Measurements from ENCODE around the gene ZNF24.

Gene ZNF24

DNA sequence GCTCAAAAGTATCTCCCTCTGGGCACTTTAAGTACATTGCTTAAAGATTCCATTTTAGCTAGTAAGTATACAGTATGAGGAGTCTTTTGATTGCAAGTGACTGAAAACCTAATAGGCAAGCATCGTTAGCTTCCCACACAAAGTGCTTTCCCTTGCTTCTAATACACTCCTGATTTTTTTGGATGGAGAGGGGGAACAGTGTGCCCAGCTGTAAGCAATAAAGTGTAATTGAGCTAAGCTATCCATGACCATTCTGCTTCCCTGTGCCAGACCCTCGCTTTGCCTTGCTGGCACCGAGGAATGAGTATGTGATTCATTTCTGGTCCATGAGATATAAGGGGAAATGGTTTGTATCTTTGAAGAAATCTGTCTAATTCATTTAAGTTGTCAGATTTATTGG is 3.8 kb upstream of the ZNF24 start:
- Histone ChIP-seq H3F3A (ENCODE audit: insufficient read depth, low read length) (no peaks in the 10 kb centered on the region), H3K4me1 (ENCODE audit: low read length) (0 out of 2 replicates have a peak, but pooled peaks cover 4% of the 10 kb centered on the region), H3K36me3 (replicated peaks; ENCODE audit: insufficient read depth, low read length) (no peaks in the 10 kb centered on the region), H3K9me3 (replicated peaks; ENCODE audit: insufficient read depth, low read length) (no peaks in the 10 kb centered on the region), H3K9me2 (replicated peaks; ENCODE audit: insufficient read depth, low read length) (no peaks in the 10 kb centered on the region), H2AFZ (ENCODE audit: low read length) (no peak overlapping the region), H3K79me2 (ENCODE audit: low read length) (peaks cover 13% of the 10 kb centered on the region), H4K20me1 (ENCODE audit: insufficient read depth, low read length) (peaks cover 8% of the 10 kb centered on the region), H3K27me3 (replicated peaks; ENCODE audit: insufficient read depth, low read length) (no peaks in the 10 kb centered on the region), H3K27ac (ENCODE audit: low read length) (no peak overlapping the region), H3K4me3 (ENCODE audit: low read length) (no peak overlapping the region), H3K9ac (ENCODE audit: low read length) (no peak overlapping the region), H3K4me2 (ENCODE audit: low read depth, low read length) (no peak overlapping the region)
- TF ChIP-seq EZH2phosphoT487 (IDR thresholded peaks at IDR 0.05; ENCODE audit: low read length) (no peak), EZH2 (optimal IDR thresholded peaks at IDR 0.05; ENCODE audit: low read depth, low read length) (no peak)
- TF ChIP-seq, protein P1, sequence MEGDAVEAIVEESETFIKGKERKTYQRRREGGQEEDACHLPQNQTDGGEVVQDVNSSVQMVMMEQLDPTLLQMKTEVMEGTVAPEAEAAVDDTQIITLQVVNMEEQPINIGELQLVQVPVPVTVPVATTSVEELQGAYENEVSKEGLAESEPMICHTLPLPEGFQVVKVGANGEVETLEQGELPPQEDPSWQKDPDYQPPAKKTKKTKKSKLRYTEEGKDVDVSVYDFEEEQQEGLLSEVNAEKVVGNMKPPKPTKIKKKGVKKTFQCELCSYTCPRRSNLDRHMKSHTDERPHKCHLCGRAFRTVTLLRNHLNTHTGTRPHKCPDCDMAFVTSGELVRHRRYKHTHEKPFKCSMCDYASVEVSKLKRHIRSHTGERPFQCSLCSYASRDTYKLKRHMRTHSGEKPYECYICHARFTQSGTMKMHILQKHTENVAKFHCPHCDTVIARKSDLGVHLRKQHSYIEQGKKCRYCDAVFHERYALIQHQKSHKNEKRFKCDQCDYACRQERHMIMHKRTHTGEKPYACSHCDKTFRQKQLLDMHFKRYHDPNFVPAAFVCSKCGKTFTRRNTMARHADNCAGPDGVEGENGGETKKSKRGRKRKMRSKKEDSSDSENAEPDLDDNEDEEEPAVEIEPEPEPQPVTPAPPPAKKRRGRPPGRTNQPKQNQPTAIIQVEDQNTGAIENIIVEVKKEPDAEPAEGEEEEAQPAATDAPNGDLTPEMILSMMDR (IDR thresholded peaks at IDR 0.05; ENCODE audit: low read length): no peak
- DNase-seq: no peak

DNA sequence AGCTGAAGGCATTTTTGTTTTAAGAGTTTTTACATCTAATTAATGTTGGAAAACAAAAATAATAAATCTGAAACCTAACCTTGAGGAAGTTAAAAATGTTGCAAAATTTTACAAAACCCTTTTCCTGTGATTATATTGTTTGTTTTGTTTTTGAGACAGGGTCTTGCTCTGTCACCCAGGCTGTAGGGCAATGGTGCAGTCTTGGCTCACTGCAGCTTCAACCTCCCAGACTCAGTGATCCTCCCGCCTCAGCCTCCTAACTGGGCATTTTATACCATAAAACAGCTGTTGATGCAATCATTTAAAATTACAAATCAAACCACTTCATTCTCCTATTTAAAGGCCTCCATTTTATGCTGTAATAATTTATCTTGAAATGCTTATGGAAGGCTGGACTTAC is 1.7 kb upstream of the ZNF24 start:
- Histone ChIP-seq H3K9me2 (replicated peaks; ENCODE audit: insufficient read depth, low read length) (no peaks in the 10 kb centered on the region), H3K27me3 (replicated peaks; ENCODE audit: insufficient read depth, low read length) (no peaks in the 10 kb centered on the region), H3K79me2 (ENCODE audit: low read length) (peaks cover 34% of the 10 kb centered on the region), H3K4me3 (ENCODE audit: low read length) (no peak overlapping the region), H3K9ac (ENCODE audit: low read length) (no peak overlapping the region), H4K20me1 (ENCODE audit: insufficient read depth, low read length) (peaks cover 16% of the 10 kb centered on the region), H2AFZ (ENCODE audit: low read length) (no peak overlapping the region), H3K27ac (ENCODE audit: low read length) (no peak overlapping the region), H3K36me3 (replicated peaks; ENCODE audit: insufficient read depth, low read length) (no peaks in the 10 kb centered on the region), H3F3A (ENCODE audit: insufficient read depth, low read length) (no peaks in the 10 kb centered on the region), H3K4me2 (ENCODE audit: low read depth, low read length) (no peak overlapping the region), H3K9me3 (replicated peaks; ENCODE audit: insufficient read depth, low read length) (no peaks in the 10 kb centered on the region), H3K4me1 (ENCODE audit: low read length) (0 out of 2 replicates have a peak, but pooled peaks cover 4% of the 10 kb centered on the region)
- no peak for DNase-seq
- TF ChIP-seq EZH2 (optimal IDR thresholded peaks at IDR 0.05; ENCODE audit: low read depth, low read length) (no peak), EZH2phosphoT487 (IDR thresholded peaks at IDR 0.05; ENCODE audit: low read length) (no peak)
- TF ChIP-seq, protein P1 (IDR thresholded peaks at IDR 0.05; ENCODE audit: low read length): no peak

DNA sequence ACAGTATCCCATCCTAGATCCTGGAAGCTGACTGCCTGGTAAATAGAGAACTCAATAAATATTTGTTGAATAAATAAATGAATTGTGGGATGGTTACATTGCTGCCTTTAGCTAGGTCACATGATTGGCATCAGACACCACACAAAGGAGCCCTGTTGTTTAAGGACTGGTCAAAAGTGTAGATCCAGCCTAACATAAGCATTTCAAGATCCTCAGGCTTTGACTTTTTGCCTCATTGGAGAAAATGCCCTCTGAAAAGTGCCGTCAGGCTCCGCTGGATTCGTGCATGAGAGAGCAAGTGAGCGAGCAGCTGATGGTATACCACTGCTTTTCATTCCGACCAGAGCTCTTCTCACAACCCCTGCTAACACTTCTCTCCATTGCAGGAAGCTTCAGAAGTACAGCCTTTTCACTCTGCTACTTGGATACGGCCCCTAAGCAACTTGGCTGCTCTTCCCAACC is 1.3 kb upstream of the ZNF24 start:
- no peak for DNase-seq
- Histone ChIP-seq H3K4me3 (ENCODE audit: low read length) (no peak overlapping the region), H3K27ac (ENCODE audit: low read length) (no peak overlapping the region), H3K9me3 (replicated peaks; ENCODE audit: insufficient read depth, low read length) (no peaks in the 10 kb centered on the region), H2AFZ (ENCODE audit: low read length) (no peak overlapping the region), H3K27me3 (replicated peaks; ENCODE audit: insufficient read depth, low read length) (no peaks in the 10 kb centered on the region), H3K79me2 (ENCODE audit: low read length) (peaks cover 38% of the 10 kb centered on the region), H3K9me2 (replicated peaks; ENCODE audit: insufficient read depth, low read length) (no peaks in the 10 kb centered on the region), H3K36me3 (replicated peaks; ENCODE audit: insufficient read depth, low read length) (no peaks in the 10 kb centered on the region; the same call in 1 of the 2 replicates), H3K9ac (ENCODE audit: low read length) (no peak overlapping the region), H3K4me2 (ENCODE audit: low read depth, low read length) (no peak overlapping the region), H3K4me1 (ENCODE audit: low read length) (0 out of 2 replicates have a peak, but pooled peaks cover 4% of the 10 kb centered on the region), H3F3A (ENCODE audit: insufficient read depth, low read length) (no peaks in the 10 kb centered on the region), H4K20me1 (ENCODE audit: insufficient read depth, low read length) (peaks cover 16% of the 10 kb centered on the region)
- TF ChIP-seq EZH2 (optimal IDR thresholded peaks at IDR 0.05; ENCODE audit: low read depth, low read length): no peak
- TF ChIP-seq EZH2phosphoT487 (IDR thresholded peaks at IDR 0.05; ENCODE audit: low read length): no peak
- TF ChIP-seq, protein P1 (IDR thresholded peaks at IDR 0.05; ENCODE audit: low read length): no peak

All from MM.1S (cell line).